Activated CD4-positive, alpha-beta T cell treated with anti-CD3 and anti-CD28 coated beads, Interleukin-2, amount 50 U/mL, for 48 hours (primary cell): ENCODE measurements around the gene MLLT6.

Source experiments
- DNase-seq, 2 experiments: peaks; one replicate each; pipeline ENCODE4 v3.0.0-alpha.2; 2020

MLLT6 gene

GRCh38 chr17:38704606-38705522 lies at the start of gene MLLT6:
TSS of gene MLLT6 (plus strand) at chr17:38705273. CDS start at chr17:38705633, 360 bp downstream.
- peak; percentile 67 to 72 for DNase-seq

GRCh38 chr17:38656959-38657823 lies 47.9 kb upstream of the MLLT6 start:
- no peak for DNase-seq

GRCh38 chr17:38657824-38658740 lies 47.0 kb upstream of the MLLT6 start:
- DNase-seq: no peak

GRCh38 chr17:38658741-38659345 lies 46.2 kb upstream of the MLLT6 start:
- DNase-seq: no peak

GRCh38 chr17:38659415-38659814 lies 45.7 kb upstream of the MLLT6 start:
- no peak for DNase-seq

GRCh38 chr17:38660097-38661025 lies 44.7 kb upstream of the MLLT6 start:
- no peak for DNase-seq

- peak; percentile 60 to 64 for DNase-seq
Observed at GRCh38 chr17:38663125-38663751, 41.8 kb upstream of the MLLT6 start.

GRCh38 chr17:38663964-38664644 lies 41.0 kb upstream of the MLLT6 start:
- no peak for DNase-seq

GRCh38 chr17:38667099-38667786 lies 37.8 kb upstream of the MLLT6 start:
- DNase-seq: peak; percentile 60 to 71

- DNase-seq: no peak
Observed at GRCh38 chr17:38667787-38668122, 37.3 kb upstream of the MLLT6 start.

- no peak for DNase-seq
Observed at GRCh38 chr17:38669520-38669919, 35.6 kb upstream of the MLLT6 start.

GRCh38 chr17:38671939-38672720 lies 32.9 kb upstream of the MLLT6 start:
- no peak for DNase-seq

- no peak for DNase-seq
Observed at GRCh38 chr17:38672788-38673706, 32.0 kb upstream of the MLLT6 start.

GRCh38 chr17:38673707-38674013 lies 31.4 kb upstream of the MLLT6 start:
- no peak for DNase-seq

GRCh38 chr17:38674014-38674748 lies 30.9 kb upstream of the MLLT6 start:
- DNase-seq: peak; percentile 38 to 55

GRCh38 chr17:38674749-38675615 lies 30.1 kb upstream of the MLLT6 start, which contains the start of gene EPOP:
TSS of gene EPOP (minus strand) at chr17:38674957. CDS start at chr17:38674495, 462 bp downstream.
- DNase-seq: peak; percentile 94 to 95
